Measurements from ENCODE around the gene EFCC1. TPM values are rescaled to one million over a fixed set of nuclear protein-coding genes. Genes with fewer than 3 reads are reported as not detected.

Gene EFCC1
- polyA plus RNA-seq, 2 of the 4 experiments (the other 2 are of a cell fraction) = 0.04 TPM; not detected in 1

DNA sequence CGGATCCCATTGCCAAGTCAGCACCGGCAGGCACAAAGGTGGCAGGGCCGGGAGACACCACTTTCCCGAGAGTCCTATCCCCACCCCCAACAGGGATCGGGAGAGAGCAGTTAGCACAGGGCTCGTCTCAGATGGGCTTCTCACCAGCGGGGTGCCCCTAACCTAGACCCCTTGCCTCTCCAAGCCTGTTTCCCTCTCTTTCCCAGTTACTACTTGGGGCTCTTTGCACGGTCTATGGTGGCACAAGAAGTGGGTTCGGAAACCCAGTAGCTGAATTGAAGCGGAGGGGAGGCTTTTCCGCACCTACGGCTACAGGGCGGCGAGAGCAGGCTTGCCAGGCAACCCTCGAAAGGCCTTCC is 383 bp upstream of the EFCC1 start (continued):
- TF ChIP-seq, protein P1, sequence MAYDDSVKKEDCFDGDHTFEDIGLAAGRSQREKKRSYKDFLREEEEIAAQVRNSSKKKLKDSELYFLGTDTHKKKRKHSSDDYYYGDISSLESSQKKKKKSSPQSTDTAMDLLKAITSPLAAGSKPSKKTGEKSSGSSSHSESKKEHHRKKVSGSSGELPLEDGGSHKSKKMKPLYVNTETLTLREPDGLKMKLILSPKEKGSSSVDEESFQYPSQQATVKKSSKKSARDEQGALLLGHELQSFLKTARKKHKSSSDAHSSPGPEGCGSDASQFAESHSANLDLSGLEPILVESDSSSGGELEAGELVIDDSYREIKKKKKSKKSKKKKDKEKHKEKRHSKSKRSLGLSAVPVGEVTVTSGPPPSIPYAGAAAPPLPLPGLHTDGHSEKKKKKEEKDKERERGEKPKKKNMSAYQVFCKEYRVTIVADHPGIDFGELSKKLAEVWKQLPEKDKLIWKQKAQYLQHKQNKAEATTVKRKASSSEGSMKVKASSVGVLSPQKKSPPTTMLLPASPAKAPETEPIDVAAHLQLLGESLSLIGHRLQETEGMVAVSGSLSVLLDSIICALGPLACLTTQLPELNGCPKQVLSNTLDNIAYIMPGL (CRISPR knock-in tag; IDR thresholded peaks at IDR 0.05; ENCODE audit: borderline replicate concordance) = no peak
- TF ChIP-seq EP300 (IDR thresholded peaks at IDR 0.05) = no peak
- no peak for TF ChIP-seq NFE2L2 (conservative IDR thresholded peaks at IDR 0.05; ENCODE audit: low read length)
- TF ChIP-seq MAFK (IDR thresholded peaks at IDR 0.05; ENCODE audit: partially characterized antibody) = no peak
- no peak for TF ChIP-seq CBX2 (IDR thresholded peaks at IDR 0.05; ENCODE audit: borderline replicate concordance, low read depth)
- TF ChIP-seq, protein P2, sequence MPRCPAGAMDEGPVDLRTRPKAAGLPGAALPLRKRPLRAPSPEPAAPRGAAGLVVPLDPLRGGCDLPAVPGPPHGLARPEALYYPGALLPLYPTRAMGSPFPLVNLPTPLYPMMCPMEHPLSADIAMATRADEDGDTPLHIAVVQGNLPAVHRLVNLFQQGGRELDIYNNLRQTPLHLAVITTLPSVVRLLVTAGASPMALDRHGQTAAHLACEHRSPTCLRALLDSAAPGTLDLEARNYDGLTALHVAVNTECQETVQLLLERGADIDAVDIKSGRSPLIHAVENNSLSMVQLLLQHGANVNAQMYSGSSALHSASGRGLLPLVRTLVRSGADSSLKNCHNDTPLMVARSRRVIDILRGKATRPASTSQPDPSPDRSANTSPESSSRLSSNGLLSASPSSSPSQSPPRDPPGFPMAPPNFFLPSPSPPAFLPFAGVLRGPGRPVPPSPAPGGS (IDR thresholded peaks at IDR 0.05) = no peak
- TF ChIP-seq, protein P3, sequence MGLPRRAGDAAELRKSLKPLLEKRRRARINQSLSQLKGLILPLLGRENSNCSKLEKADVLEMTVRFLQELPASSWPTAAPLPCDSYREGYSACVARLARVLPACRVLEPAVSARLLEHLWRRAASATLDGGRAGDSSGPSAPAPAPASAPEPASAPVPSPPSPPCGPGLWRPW (IDR thresholded peaks at IDR 0.05) = no peak

DNA sequence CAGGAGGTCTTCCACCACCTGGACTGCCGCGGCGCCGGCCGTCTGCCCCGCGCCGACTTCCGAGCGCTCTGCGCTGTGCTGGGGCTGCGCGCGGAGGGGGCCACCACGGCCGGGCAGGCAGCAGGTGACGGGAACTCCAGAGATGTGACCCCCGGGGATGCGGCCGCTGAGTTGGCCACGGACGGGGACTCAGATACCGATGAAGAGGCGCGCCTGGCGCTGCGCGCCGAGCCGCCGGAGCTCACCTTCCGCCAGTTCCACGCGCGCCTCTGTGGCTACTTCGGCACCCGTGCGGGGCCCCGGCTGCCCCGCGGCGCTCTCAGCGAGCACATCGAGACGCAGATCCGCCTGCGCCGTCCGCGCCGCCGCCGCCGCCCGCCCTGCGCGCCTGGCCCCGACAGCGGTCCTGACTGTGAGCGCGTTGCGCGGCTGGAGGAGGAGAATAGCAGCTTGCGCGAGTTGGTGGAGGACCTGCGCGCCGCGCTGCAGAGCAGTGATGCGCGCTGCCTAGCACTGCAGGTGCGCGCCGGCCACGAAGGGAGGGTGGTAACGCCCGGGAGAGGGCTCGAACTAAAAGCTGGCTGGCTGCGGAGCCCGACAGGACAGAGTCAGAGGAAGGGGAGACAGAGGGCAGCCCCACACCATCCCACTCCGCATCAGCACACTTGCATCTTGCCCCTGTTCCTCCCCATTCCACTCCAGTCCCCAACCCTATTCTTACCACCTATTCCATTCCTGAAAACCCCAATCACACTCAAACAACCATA is 885 bp downstream of the EFCC1 start:
- Histone ChIP-seq H3K4me1 (no peaks in the 10 kb centered on the region), H3K4me2 (peak overlapping the region; percentile 77), H3K4me3 (peak overlapping the region; percentile 38), H3K9me3 (no peaks in the 10 kb centered on the region), H3K27ac (no peak overlapping the region)
- ChIA-PET CTCF (no interaction called here), POLR2A (no interaction called here)
- WGBS (ENCODE audit: missing lambda C conversion rate) = 2% methylated on average over 5 of the region's 81 CpGs
- TF ChIP-seq, protein P4, sequence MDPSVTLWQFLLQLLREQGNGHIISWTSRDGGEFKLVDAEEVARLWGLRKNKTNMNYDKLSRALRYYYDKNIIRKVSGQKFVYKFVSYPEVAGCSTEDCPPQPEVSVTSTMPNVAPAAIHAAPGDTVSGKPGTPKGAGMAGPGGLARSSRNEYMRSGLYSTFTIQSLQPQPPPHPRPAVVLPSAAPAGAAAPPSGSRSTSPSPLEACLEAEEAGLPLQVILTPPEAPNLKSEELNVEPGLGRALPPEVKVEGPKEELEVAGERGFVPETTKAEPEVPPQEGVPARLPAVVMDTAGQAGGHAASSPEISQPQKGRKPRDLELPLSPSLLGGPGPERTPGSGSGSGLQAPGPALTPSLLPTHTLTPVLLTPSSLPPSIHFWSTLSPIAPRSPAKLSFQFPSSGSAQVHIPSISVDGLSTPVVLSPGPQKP (IDR thresholded peaks at IDR 0.05; ENCODE audit: low read depth, low read length) = no peak
- ATAC-seq (peak in 1 of 2 experiments; percentile 71; a peak in 3 of 6 replicates), DNase-seq (ENCODE audit: low read depth in 1 of 2, low spot score in 1 of 2) (peak in 1 of 2 experiments; percentile 44), FAIRE-seq (no peak)

DNA sequence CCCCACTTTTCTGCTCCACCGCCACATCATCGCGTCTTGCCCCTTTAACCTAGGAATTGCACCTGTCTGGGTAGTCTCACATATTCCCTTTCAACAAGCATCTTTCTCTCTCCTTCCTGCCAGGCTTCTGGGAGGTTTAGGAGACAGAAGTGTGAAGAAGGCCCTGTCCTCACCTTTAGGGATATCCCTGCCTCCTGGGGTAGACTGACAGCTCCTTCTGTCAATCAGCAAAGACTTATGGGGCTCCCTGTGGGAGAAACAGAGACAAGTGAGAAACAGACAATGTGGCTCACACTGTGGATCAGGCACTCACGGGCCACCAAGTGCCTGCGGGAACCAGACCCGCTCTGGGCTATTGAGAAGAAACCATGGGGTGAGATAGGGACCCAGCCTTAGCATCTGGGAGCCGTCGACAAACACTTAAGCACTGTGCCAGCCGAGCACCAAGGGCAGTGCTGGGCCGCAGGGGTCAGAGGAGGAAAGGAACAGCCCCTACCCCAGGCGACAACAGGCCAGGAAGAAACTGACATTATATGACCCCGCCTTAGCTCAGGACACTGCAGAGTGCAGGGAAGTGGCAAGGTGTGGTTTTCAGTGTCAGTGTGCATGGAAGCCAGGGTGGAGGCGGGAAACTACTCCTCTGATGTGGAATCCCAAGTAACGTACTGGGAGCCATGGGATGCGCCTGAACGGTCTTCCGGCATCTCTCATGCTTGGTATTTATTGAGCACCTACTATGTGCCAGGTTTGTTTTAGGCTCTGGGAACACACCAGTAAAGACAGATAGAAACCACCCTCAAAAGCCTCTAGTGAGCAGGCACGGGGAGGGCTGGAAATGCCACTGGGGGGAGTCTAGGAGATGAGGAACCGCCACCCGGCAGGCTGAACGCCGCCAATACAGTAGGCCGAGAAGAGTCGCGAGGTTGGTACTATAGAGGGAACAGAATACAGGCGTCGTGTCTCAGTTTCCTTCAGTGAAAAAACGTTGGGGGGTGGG is 1.8 kb downstream of the EFCC1 start:
- POLR2A ChIA-PET = no interaction called here
- no peak for FAIRE-seq
- ATAC-seq = peak in 1 of 2 experiments; percentile 6; a peak in 2 of 6 replicates
- CTCF ChIA-PET = interaction anchor here (0.9 to 1.1 kb wide), 2 partner anchors 18 to 32 kb away, joined by 3 read pairs; no protein-coding TSS in a partner anchor
- H3K4me1 ChIP-seq = no peaks in the 10 kb centered on the region
- no peak for TF ChIP-seq ZNF302 (CRISPR knock-in tag; IDR thresholded peaks at IDR 0.05)
- TF ChIP-seq TP53 (CRISPR knock-in tag; IDR thresholded peaks at IDR 0.05) = no peak
- TF ChIP-seq MYC (IDR thresholded peaks at IDR 0.05; ENCODE audit: borderline replicate concordance, low read length) = no peak
- no peak for TF ChIP-seq FOSL2 (IDR thresholded peaks at IDR 0.05)
- TF ChIP-seq FOSL2 (CRISPR knock-in tag; IDR thresholded peaks at IDR 0.05) = no peak
- no peak for TF ChIP-seq KDM1A (IDR thresholded peaks at IDR 0.05; ENCODE audit: low read depth)
- no peak for TF ChIP-seq KDM5A (IDR thresholded peaks at IDR 0.05)
- TF ChIP-seq ZC3H11A (IDR thresholded peaks at IDR 0.05) = no peak
- TF ChIP-seq, protein P5, sequence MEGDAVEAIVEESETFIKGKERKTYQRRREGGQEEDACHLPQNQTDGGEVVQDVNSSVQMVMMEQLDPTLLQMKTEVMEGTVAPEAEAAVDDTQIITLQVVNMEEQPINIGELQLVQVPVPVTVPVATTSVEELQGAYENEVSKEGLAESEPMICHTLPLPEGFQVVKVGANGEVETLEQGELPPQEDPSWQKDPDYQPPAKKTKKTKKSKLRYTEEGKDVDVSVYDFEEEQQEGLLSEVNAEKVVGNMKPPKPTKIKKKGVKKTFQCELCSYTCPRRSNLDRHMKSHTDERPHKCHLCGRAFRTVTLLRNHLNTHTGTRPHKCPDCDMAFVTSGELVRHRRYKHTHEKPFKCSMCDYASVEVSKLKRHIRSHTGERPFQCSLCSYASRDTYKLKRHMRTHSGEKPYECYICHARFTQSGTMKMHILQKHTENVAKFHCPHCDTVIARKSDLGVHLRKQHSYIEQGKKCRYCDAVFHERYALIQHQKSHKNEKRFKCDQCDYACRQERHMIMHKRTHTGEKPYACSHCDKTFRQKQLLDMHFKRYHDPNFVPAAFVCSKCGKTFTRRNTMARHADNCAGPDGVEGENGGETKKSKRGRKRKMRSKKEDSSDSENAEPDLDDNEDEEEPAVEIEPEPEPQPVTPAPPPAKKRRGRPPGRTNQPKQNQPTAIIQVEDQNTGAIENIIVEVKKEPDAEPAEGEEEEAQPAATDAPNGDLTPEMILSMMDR (IDR thresholded peaks at IDR 0.05) = no peak
- TF ChIP-seq FOSB (CRISPR knock-in tag; IDR thresholded peaks at IDR 0.05) = no peak
- H3K27ac ChIP-seq = no peak overlapping the region
- WGBS (ENCODE audit: missing lambda C conversion rate) = 78% methylated on average over 28 of the region's 28 CpGs
- no peak for DNase-seq (ENCODE audit: low read depth in 1 of 2, low spot score in 1 of 2)
- no peak overlapping the region for H3K4me2 ChIP-seq
- no peak overlapping the region; the same call in 2 of the 3 replicates for H3K4me3 ChIP-seq
- no peaks in the 10 kb centered on the region for H3K9me3 ChIP-seq
